Brain pericyte (primary cell): ENCODE results near the gene TNRC6B.
"Not testable (repeated sequence)": the region's sequence is repeated elsewhere in the genome, so short reads cannot be mapped to it uniquely, and the experiment has no call there.

Experiments used
- DNase-seq: peaks from one replicate; pipeline ENCODE4 v3.0.0-alpha.2; 2012; ENCODE audit warnings: low read depth, low spot score

The TNRC6B gene

GRCh38 chr22:40348025-40348658 is 170.4 kb downstream of the TNRC6B start:
- DNase-seq, result no peak

GRCh38 chr22:40352763-40353162 is 175.0 kb downstream of the TNRC6B start:
- no peak for DNase-seq

GRCh38 chr22:40361100-40361499 is 183.4 kb downstream of the TNRC6B start:
- no peak for DNase-seq

GRCh38 chr22:40363059-40363458 is 185.3 kb downstream of the TNRC6B start:
- no peak for DNase-seq

GRCh38 chr22:40364431-40364830 is 186.7 kb downstream of the TNRC6B start:
- DNase-seq, result no peak

GRCh38 chr22:40366068-40366467 is 188.3 kb downstream of the TNRC6B start:
- no peak for DNase-seq

- DNase-seq, result no peak
These were observed 189.6 kb downstream of the TNRC6B start for GRCh38 chr22:40367342-40367741.

- DNase-seq, result no peak
These were observed 190.3 kb downstream of the TNRC6B start for GRCh38 chr22:40368016-40368415.

- DNase-seq, result no peak
These were observed 191.1 kb downstream of the TNRC6B start for GRCh38 chr22:40368836-40369235.

- no peak for DNase-seq
These were observed 196.8 kb downstream of the TNRC6B start for GRCh38 chr22:40374567-40374966.

- DNase-seq, result no peak
These were observed 198.4 kb downstream of the TNRC6B start for GRCh38 chr22:40376149-40376548.

- no peak for DNase-seq
These were observed 200.2 kb downstream of the TNRC6B start for GRCh38 chr22:40377931-40378330.

- DNase-seq, result not testable (repeated sequence)
These were observed 200.7 kb downstream of the TNRC6B start for GRCh38 chr22:40378448-40378847.

GRCh38 chr22:40381461-40381860 is 203.7 kb downstream of the TNRC6B start:
- no peak for DNase-seq

- no peak for DNase-seq
These were observed 206.2 kb downstream of the TNRC6B start for GRCh38 chr22:40383905-40384304.

GRCh38 chr22:40385036-40385782 is 207.5 kb downstream of the TNRC6B start:
- DNase-seq, result no peak
